GM18868 (cell line): Measurements from ENCODE around the gene SPRR4.

ENCODE experiments used
- ATAC-seq: cut with Tn5 transposase; IDR thresholded peaks from one replicate; pipeline ENCODE4 v1.9.1; 2021; ENCODE audit warnings: mild to moderate bottlenecking, moderate library complexity; ENCODE audit not compliant: unreplicated experiment

SPRR4 gene

GRCh38 chr1:152964536-152964935 lies 5.9 kb upstream of the SPRR4 start:
- no peak for ATAC-seq

- no peak for ATAC-seq
Measured at GRCh38 chr1:152965853-152966252, 4.6 kb upstream of the SPRR4 start.

GRCh38 chr1:152967201-152967600 lies 3.2 kb upstream of the SPRR4 start:
- no peak for ATAC-seq

- ATAC-seq, result peak; percentile 58
Measured at GRCh38 chr1:152968248-152968647, 2.2 kb upstream of the SPRR4 start.

GRCh38 chr1:152969036-152969435 lies 1.4 kb upstream of the SPRR4 start:
- ATAC-seq, result no peak

GRCh38 chr1:152972196-152972886 lies 1.9 kb downstream of the SPRR4 start:
- ATAC-seq, result no peak

- no peak for ATAC-seq
Measured at GRCh38 chr1:152976688-152977087, 6.2 kb downstream of the SPRR4 start.

GRCh38 chr1:152977614-152978013 lies 7.2 kb downstream of the SPRR4 start:
- ATAC-seq, result no peak

GRCh38 chr1:152980676-152981075 lies 10.2 kb downstream of the SPRR4 start:
- ATAC-seq, result no peak

GRCh38 chr1:152981146-152981871 lies 10.9 kb downstream of the SPRR4 start:
- no peak for ATAC-seq

GRCh38 chr1:152982076-152982475 lies 11.6 kb downstream of the SPRR4 start:
- no peak for ATAC-seq

- no peak for ATAC-seq
Measured at GRCh38 chr1:152983234-152983633, 12.8 kb downstream of the SPRR4 start.

GRCh38 chr1:152983743-152984142 lies 13.3 kb downstream of the SPRR4 start, which contains the start of gene SPRR1A:
SPRR1A (plus strand) TSS chr1:152984081; CDS start chr1:152985231, 1,150 bp downstream.
- ATAC-seq, result no peak

- no peak for ATAC-seq
Measured at GRCh38 chr1:152986578-152986977, 16.1 kb downstream of the SPRR4 start.

GRCh38 chr1:152993186-152993585 lies 22.7 kb downstream of the SPRR4 start:
- no peak for ATAC-seq

GRCh38 chr1:152995842-152996241 lies 25.4 kb downstream of the SPRR4 start:
- ATAC-seq, result no peak

- no peak for ATAC-seq
Measured at GRCh38 chr1:152996633-152997400, 26.4 kb downstream of the SPRR4 start.

- ATAC-seq, result no peak
Measured at GRCh38 chr1:152997901-152998300, 27.5 kb downstream of the SPRR4 start.

GRCh38 chr1:152998476-152998875 lies 28.0 kb downstream of the SPRR4 start:
- ATAC-seq, result no peak

GRCh38 chr1:152999818-153000217 lies 29.4 kb downstream of the SPRR4 start:
- ATAC-seq, result no peak

GRCh38 chr1:153000294-153000693 lies 29.8 kb downstream of the SPRR4 start:
- ATAC-seq, result no peak

- no peak for ATAC-seq
Measured at GRCh38 chr1:153001382-153001781, 30.9 kb downstream of the SPRR4 start, which contains the start of gene SPRR3. SPRR3 (plus strand) TSS chr1:153001749; CDS start chr1:153003021, 1,272 bp downstream.
